ENCODE measurements around the gene UPF1.

UPF1 gene

GRCh38 chr19:18856385-18857126, 24.8 kb downstream of the UPF1 start:
- H3K27me3 ChIP-seq (replicated peaks; ENCODE audit: insufficient read depth, low read length): no peaks in the 10 kb centered on the region
- H3K4me3 ChIP-seq (ENCODE audit: low read length): no peak overlapping the region
- H3K36me3 ChIP-seq (replicated peaks; ENCODE audit: insufficient read depth, low read length): peaks cover 30% of the 10 kb centered on the region
- no peak overlapping the region for H3K27ac ChIP-seq (ENCODE audit: low read length)
- peaks cover 79% of the 10 kb centered on the region for H3K79me2 ChIP-seq (ENCODE audit: low read length)
- H3K9ac ChIP-seq (ENCODE audit: low read length): no peak overlapping the region
- no peak for TF ChIP-seq EZH2 (optimal IDR thresholded peaks at IDR 0.05; ENCODE audit: low read depth, low read length)
- TF ChIP-seq EZH2phosphoT487 (IDR thresholded peaks at IDR 0.05; ENCODE audit: low read length): no peak
- TF ChIP-seq CTCF (IDR thresholded peaks at IDR 0.05; ENCODE audit: low read length): no peak
- peaks cover 28% of the 10 kb centered on the region for H3K4me1 ChIP-seq (ENCODE audit: low read length)
- DNase-seq: no peak
- no peaks in the 10 kb centered on the region for H3K9me2 ChIP-seq (replicated peaks; ENCODE audit: insufficient read depth, low read length)
- peaks cover 17% of the 10 kb centered on the region; the same call in 1 of the 2 replicates for H3F3A ChIP-seq (ENCODE audit: insufficient read depth, low read length)
- no peaks in the 10 kb centered on the region for H4K20me1 ChIP-seq (ENCODE audit: insufficient read depth, low read length)
- H3K4me2 ChIP-seq (ENCODE audit: low read depth, low read length): no peak overlapping the region
- H3K9me3 ChIP-seq (replicated peaks; ENCODE audit: insufficient read depth, low read length): no peaks in the 10 kb centered on the region
- H2AFZ ChIP-seq (ENCODE audit: low read length): no peak overlapping the region

GRCh38 chr19:18857223-18857622, 25.5 kb downstream of the UPF1 start:
- H3K9me2 ChIP-seq (replicated peaks; ENCODE audit: insufficient read depth, low read length): no peaks in the 10 kb centered on the region
- H3K4me3 ChIP-seq (ENCODE audit: low read length): no peak overlapping the region
- H3K79me2 ChIP-seq (ENCODE audit: low read length): peaks cover 79% of the 10 kb centered on the region
- peaks cover 30% of the 10 kb centered on the region for H3K36me3 ChIP-seq (replicated peaks; ENCODE audit: insufficient read depth, low read length)
- peaks cover 17% of the 10 kb centered on the region; the same call in 1 of the 2 replicates for H3F3A ChIP-seq (ENCODE audit: insufficient read depth, low read length)
- TF ChIP-seq EZH2 (optimal IDR thresholded peaks at IDR 0.05; ENCODE audit: low read depth, low read length) (no peak), CTCF (IDR thresholded peaks at IDR 0.05; ENCODE audit: low read length) (no peak), EZH2phosphoT487 (IDR thresholded peaks at IDR 0.05; ENCODE audit: low read length) (no peak)
- no peak overlapping the region for H3K27ac ChIP-seq (ENCODE audit: low read length)
- H3K4me1 ChIP-seq (ENCODE audit: low read length): peaks cover 32% of the 10 kb centered on the region
- H2AFZ ChIP-seq (ENCODE audit: low read length): no peak overlapping the region
- no peaks in the 10 kb centered on the region for H3K27me3 ChIP-seq (replicated peaks; ENCODE audit: insufficient read depth, low read length)
- DNase-seq: no peak
- no peak overlapping the region for H3K4me2 ChIP-seq (ENCODE audit: low read depth, low read length)
- H3K9ac ChIP-seq (ENCODE audit: low read length): no peak overlapping the region
- H4K20me1 ChIP-seq (ENCODE audit: insufficient read depth, low read length): no peaks in the 10 kb centered on the region
- H3K9me3 ChIP-seq (replicated peaks; ENCODE audit: insufficient read depth, low read length): no peaks in the 10 kb centered on the region

- no peaks in the 10 kb centered on the region for H3K27me3 ChIP-seq (replicated peaks; ENCODE audit: insufficient read depth, low read length)
- no peak overlapping the region for H3K9ac ChIP-seq (ENCODE audit: low read length)
- H3K27ac ChIP-seq (ENCODE audit: low read length): peak overlapping the region; percentile 57; the same call in 1 of the 2 replicates
- peaks cover 17% of the 10 kb centered on the region; the same call in 1 of the 2 replicates for H3F3A ChIP-seq (ENCODE audit: insufficient read depth, low read length)
- no peak overlapping the region for H3K4me3 ChIP-seq (ENCODE audit: low read length)
- no peak for DNase-seq
- H3K79me2 ChIP-seq (ENCODE audit: low read length): peaks cover 77% of the 10 kb centered on the region
- peaks cover 35% of the 10 kb centered on the region for H3K36me3 ChIP-seq (replicated peaks; ENCODE audit: insufficient read depth, low read length)
- TF ChIP-seq CTCF (IDR thresholded peaks at IDR 0.05; ENCODE audit: low read length): no peak
- no peak for TF ChIP-seq EZH2phosphoT487 (IDR thresholded peaks at IDR 0.05; ENCODE audit: low read length)
- TF ChIP-seq EZH2 (optimal IDR thresholded peaks at IDR 0.05; ENCODE audit: low read depth, low read length): no peak
- peaks cover 32% of the 10 kb centered on the region for H3K4me1 ChIP-seq (ENCODE audit: low read length)
- no peak overlapping the region for H3K4me2 ChIP-seq (ENCODE audit: low read depth, low read length)
- no peaks in the 10 kb centered on the region for H3K9me2 ChIP-seq (replicated peaks; ENCODE audit: insufficient read depth, low read length)
- H2AFZ ChIP-seq (ENCODE audit: low read length): no peak overlapping the region
- H3K9me3 ChIP-seq (replicated peaks; ENCODE audit: insufficient read depth, low read length): no peaks in the 10 kb centered on the region
- no peaks in the 10 kb centered on the region for H4K20me1 ChIP-seq (ENCODE audit: insufficient read depth, low read length)
Measured at GRCh38 chr19:18858906-18859646, 27.3 kb downstream of the UPF1 start.
